Stimulated activated CD4-positive, alpha-beta T cell treated with anti-CD3 and anti-CD28 coated beads, Interleukin-1b, Interleukin-23, amount 100 ng/mL, for 24 hours (primary cell): ENCODE measurements around the gene SLC39A13.
A peak's percentile ranks its signal among the peaks of the same experiment; 100 is the strongest.

Source experiments
- DNase-seq, 4 experiments: peaks; one replicate each; pipeline ENCODE4 v3.0.0-alpha.2; 2020; ENCODE audit warnings: low read depth in 4 of 4, low spot score in 1 of 4

The SLC39A13 gene

GRCh38 chr11:47449541-47449940 is 41.2 kb downstream of the SLC39A13 start:
- DNase-seq: no peak

DNA sequence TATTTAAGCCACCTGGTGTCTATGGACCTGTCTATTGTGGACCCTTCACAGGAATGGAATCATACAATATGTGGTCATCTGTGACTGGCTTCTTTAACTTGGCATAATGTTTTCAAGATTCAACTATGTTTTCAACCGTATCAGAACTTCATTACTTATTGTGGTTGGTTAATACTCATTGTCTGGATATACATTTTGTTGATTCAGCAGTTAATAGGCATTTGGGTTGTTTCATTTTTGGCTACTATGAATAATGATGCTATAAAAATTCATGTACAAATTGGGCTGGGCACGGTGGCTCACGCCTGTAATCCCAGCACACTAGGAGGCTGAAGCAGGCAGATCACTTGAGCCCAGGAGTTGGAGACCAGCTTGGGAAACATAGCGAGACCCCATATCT is 43.0 kb downstream of the SLC39A13 start:
- DNase-seq: no peak

- DNase-seq: no peak
Measured at GRCh38 chr11:47451990-47452389, 43.6 kb downstream of the SLC39A13 start.

DNA sequence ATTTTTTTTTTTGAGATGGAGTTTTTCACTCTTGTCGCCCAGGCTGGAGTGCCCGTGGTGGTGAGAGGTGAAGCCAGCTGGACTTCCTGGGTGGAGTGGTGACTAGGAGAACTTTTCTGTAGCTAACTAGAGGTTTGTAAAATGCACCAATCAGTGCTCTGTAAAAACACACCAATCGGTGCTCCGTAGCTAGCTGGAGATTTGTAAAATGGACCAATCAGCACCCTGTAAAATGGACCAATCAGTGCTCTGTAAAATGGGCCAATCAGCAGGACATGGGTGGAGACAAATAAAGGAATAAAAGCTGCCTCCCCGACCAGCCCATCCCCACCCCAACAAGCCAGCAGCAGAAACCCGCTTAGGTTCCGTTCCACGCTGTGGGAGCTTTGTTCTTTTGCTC is 45.0 kb downstream of the SLC39A13 start:
- no peak for DNase-seq

- peak; percentile 3 to 49 (median 24) for DNase-seq
Measured at GRCh38 chr11:47454258-47454671, 45.9 kb downstream of the SLC39A13 start.

DNA sequence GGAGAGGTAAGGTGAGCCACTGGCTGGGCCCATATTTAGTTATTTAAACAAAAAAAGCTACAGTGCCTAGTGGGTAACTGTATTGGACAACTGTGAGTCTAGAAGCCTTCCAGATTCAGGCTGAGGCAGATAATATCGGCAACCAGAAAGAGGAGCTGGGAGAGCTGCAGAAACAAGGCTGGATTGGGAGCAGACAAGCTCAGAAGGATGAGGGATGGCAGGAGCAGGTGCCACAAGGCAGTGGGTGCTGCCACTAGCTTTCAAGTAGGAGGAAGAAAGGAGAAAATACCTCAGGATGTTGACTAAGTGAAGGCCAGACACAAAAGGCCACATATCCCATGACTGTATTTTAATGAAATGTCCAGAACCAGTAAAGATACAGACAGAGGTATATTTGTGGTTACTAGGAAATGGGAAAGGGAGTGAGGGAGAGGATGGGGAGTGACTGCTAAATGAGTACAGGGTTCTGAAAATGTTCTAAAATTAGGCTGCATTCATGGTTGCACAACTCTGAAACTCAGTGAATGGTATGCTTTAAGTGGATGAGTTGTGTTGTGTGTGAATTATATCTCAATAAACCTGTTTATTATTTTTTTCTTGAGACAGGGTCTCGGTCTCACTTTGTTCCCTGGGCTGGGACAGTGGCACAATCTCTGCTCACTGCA is 52.3 kb downstream of the SLC39A13 start:
- DNase-seq: no peak

- no peak for DNase-seq
Measured at GRCh38 chr11:47461876-47462275, 53.5 kb downstream of the SLC39A13 start.

DNA sequence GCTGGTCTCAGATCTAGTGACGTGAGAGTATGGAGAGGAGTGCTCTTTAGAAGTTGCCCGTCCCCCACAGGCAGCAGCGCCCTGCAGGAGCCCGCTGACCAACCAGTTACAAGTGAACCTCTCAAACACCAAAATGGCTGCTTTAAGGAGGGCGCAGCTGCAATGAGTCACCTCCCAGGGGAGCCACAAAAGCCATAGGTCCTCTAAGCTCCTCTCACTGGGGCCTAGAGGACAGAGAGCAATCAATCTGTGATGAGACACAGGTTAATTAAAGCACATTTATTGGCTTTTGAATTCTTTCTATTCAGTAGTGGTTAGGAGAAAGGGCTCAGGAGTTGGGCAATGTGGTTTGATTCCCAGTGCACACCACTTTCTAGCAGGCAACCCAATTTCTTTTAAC is 56.1 kb downstream of the SLC39A13 start:
- DNase-seq: no peak
